NCI-H69 (cell line): ENCODE measurements around the gene SSH2.
"Not testable (repeated sequence)": the region's sequence is repeated elsewhere in the genome, so short reads cannot be mapped to it uniquely, and the experiment has no call there.

Experiments used
- DNase-seq: peaks from one replicate; lab custom pipeline; 2025; lab: John Stamatoyannopoulos, UW

SSH2 gene

DNA sequence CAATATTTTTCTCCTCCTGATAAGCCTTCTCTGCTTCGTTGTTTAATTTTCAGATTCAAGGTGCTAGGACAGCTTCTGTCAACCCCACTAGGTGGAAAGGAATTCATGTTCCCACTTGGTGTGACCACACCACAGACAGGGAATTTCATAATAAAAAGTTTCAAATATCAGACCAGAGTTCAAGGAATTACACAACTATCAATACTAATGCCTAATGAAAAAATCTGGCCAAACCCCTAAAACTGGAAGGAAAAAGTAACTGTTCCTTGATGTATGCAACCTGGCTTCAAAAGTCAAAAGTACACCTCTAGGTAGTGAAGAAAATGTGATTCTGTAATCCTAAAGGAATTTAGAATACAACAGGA lies 219.5 kb downstream of the SSH2 start:
- DNase-seq = no peak

- no peak for DNase-seq
Measured at GRCh38 chr17:29709866-29710519, 220.0 kb downstream of the SSH2 start.

DNA sequence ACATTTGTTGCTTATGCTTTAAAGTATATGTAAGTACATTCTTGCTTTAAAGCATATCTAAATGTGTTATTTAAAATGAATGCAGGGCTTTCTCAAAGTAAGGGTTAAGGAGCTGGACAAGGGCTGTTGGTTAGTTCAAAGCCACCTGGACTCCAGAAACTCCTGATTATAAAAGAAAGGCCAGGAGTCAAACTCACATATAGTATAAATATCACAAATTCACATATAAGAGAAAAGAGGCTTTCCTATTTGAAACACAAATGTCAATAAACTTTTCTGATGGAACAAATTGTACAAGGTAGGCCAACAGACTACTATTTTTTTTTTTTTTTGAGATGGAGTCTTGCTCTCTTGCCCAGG lies 222.8 kb downstream of the SSH2 start:
- no peak for DNase-seq

GRCh38 chr17:29706045-29706431 lies 224.0 kb downstream of the SSH2 start:
- DNase-seq = no peak

DNA sequence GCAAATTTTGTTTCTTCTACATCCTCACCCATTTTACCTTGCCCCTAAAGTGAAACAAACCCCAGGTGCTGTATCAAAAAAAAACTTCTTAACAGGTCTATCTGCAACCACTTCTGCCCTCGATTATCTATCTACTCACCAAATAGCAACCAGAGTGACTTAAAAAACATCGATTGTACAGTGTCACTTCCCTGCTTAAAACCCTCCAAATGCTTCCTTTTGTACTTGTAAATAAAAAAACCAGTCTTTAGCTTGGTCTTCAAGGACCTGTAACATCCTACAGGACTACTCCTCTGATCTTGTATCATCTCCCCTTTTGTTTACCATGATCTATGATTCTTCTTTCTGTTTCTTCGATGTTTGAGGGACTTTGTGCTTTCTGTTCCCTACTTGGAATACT lies 224.6 kb downstream of the SSH2 start:
- no peak for DNase-seq

- no peak for DNase-seq
Measured at GRCh38 chr17:29699283-29699682, 230.7 kb downstream of the SSH2 start.

DNA sequence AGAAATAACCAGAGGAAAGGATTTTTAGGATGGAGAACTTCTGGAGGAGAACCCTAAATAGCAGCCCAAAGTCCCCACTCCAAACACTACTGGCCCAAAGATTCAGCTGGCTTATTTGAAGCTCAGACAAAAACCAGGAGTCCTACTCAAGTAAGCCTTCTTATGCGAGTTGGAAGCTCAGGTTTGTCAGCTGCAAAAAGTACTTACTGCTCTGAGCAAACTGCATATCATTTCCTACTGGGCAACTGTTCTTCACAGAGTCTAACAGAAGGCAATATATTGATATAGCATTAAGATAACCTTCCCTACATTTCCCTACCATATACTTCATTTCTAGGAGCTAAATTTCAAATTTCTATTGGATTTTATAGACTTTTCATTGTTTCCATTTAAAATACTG lies 231.2 kb downstream of the SSH2 start:
- no peak for DNase-seq

DNA sequence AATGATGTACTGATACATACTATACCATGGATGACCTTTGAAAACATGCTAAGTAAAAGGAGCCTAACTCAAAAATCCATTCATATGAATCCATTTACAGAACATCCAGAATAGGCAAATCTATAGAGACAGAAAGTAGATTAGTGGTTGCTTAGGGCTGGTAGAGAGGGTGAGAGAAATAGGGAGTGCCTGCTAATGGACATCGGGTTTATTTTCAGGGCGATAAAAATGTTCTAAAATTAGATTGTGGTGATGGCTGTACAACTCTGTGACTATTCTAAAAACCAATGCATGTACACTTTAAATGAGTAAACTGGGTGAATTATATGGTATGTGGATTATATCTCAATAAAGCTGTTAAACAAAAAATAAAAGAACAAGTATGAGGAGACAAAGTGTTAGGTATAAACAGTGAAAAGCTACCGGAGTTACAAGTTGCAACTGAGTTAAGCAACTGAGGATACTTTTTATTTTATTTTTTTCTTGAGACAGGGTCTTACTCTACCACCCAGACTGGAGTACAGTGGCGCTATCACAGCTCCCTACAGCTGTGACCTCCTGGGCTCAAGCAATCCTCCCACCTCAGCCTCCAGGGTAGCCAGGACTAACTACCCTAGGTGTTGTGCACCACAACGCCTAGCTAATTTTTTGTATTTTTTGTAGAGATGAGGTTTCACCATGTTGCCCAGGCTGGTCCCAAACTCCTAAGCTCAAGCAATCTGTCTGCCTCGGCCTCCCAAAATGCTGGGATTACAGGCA lies 231.8 kb downstream of the SSH2 start:
- no peak for DNase-seq

DNA sequence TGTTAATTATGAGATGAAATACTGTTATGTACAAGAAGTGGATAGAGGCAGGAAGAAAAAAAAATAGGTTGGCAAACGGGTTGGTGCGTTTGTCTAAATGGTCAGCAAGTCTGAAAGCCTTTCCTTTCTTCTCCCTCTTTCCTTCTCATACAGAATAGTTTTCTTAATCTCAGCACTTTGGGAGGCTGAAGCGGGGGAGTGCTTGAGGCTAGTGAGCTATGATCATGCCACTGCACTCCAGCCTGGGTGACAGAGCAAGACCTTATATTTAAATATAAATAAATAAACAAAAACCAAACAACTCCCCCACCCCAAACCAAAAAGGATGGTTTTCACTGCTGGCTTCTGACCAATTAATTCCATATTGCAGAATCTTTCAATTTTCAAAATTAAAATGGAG lies 232.7 kb downstream of the SSH2 start:
- no peak for DNase-seq

DNA sequence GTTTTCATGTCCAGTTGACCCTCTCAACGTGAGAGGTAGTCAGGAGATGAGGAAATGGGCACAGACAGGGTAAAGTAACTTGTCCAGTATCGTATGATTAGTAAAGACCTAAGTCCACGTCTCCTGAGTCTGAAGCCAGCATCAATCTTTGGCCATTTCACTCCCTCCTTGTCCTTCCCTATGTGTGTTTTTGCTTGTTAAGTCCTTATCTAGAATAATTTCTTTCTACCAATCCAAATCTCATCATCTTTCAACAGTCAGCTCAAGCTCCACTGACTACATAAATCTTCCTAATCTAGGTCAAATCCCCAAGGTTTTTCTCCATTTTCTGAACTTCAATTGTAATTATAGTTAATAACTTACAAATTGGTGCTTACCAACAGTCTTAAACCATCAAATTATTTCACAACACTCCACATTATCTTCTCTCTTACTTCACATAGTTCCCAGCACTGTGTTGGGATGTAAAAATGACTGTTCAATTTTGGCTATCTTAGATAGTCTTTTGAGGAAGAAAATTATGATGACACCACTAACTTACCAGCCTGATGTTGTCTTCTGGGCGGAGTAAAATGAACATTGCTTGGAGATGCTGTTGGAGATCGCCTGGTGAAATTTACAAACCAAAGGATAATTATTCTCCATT lies 235.0 kb downstream of the SSH2 start:
- no peak for DNase-seq

GRCh38 chr17:29693751-29694150 lies 236.3 kb downstream of the SSH2 start:
- no peak for DNase-seq

DNA sequence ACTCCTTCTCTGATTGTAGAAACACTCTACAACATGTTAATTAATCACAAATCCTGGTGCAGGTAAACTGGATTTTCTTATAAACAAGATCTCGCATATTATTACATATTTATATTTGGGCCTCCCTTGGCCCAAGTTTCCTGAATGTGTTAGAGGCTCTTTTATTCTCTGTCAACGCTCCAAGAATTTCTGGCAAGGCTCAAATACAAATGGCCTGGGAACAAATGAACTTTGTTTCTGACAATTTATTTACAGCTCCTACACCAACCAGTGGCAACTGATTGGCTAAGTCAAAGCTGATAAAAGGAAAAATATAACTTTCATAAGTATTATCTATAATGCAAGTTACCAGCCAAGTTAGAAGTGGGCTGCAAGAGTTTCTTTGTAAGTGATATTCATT lies 242.4 kb downstream of the SSH2 start:
- no peak for DNase-seq

DNA sequence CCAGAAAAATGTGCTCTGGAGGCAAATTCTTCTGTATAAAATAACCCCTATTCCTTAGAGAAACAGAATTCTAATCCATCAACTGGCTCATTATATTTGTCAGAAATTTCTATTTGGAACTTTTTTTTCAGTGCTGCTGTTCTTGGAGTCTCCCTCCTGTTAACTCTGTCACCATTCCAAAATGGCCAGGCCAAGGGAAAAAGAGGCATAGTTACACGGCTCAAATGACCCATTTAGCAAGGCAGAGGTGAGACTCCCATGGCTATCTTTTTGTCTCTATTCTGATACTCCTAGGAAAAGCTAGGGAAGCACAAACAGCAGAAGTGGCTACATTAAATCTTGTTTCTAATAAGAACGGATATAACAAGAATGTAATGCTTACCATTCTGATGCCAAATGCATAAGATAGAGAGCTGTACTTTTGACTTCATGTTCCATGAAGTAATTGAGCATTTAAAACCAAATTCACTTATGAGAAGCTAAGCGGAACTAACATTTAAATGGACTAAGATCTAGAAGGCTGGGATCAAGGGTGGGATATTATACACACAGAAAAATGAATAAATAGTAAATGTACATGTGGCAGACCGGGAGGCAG lies 242.9 kb downstream of the SSH2 start:
- DNase-seq = no peak

GRCh38 chr17:29683481-29683880 lies 246.5 kb downstream of the SSH2 start:
- DNase-seq = no peak

DNA sequence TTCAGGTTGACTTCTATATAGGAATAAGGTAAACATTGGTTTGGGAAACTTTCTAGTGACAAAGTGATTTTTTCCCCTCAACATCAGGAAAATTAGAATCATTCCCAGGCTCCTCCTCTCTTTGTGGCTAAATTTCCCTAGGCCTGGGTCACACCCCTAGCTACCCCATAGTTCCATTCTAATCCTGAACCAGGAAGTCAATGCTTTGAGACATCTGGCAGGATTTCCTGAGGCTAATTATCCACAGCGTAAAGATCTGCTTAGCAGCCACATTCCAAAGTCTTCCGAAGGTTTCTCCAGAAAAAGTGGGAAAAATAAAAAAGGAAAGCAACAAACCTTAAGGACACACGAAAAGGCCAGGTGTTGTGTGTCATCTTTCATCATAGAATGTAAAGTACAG lies 247.0 kb downstream of the SSH2 start:
- DNase-seq = peak; percentile 65

- DNase-seq = peak; percentile 17
Measured at GRCh38 chr17:29682054-29682453, 248.0 kb downstream of the SSH2 start.

DNA sequence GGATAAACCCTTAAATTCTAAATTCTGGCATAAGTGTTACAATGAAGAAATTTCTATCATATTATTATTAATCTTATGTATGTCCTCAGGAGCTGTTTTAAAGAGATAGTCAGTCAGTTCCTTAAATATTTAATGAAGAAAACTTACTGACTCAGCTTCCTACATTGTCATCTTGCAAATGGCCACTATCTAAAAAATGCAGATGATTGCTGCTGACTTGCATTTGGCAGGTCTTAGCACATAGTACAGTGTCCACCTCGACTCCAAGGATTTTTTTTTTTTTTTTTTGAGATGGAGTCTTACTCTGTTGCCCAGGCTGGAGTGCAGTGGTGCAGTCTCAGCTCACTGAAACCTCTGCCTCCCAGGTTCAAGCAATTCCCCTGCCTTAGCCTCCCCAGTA lies 252.2 kb downstream of the SSH2 start:
- DNase-seq = no peak

GRCh38 chr17:29677221-29677791 lies 252.7 kb downstream of the SSH2 start:
- no peak for DNase-seq

- DNase-seq = not testable (repeated sequence)
Measured at GRCh38 chr17:29675961-29676360, 254.1 kb downstream of the SSH2 start.

DNA sequence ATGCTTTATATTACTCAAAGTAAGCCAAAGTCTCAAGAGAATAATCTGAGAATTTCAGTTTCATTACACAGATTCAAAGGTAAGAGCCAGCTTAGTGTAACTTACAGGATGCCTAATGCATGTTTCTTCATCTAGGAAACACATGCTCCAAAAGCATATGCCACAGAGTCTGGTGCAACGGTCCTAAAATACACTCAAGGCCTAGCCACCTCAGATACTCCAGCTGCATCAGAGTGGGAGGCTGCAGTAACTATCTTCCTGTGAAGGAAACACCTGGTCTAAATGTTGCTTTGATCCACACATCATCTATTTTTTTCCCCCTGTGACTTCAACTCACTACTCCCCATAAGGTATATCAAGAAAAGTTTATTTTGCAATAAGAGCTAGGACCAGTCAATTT lies 255.7 kb downstream of the SSH2 start:
- no peak for DNase-seq

DNA sequence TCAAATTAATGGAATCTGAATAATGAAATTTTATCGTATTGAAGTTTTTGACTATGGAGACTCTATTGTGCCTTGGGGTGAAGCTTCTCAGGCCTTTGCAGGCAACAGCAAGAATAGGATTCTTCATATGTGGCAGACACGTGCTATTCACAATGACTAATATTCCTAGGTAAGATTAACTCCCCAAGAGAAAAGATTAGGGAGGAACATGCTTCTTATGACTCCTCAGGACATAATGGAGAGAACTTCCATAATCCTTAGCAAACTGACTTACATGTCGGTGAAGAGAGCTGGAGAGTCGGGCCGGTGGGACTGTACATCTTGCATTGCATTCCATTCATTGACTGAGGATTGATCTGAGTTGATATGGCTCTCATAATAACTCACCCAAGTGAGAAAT lies 258.4 kb downstream of the SSH2 start:
- DNase-seq = no peak

GRCh38 chr17:29669266-29669665 lies 260.8 kb downstream of the SSH2 start:
- no peak for DNase-seq

- DNase-seq = no peak
Measured at GRCh38 chr17:29667969-29668368, 262.1 kb downstream of the SSH2 start.
